WTC11 (cell line): ENCODE results near the gene RNF11.

Source experiments
- CBFB ChIP-seq: sonication (generic); formaldehyde crosslinking; IDR thresholded peaks from 2 replicates; pipeline ENCODE4 v1.8.1; 2022; ENCODE audit warnings: mild to moderate bottlenecking, low read depth, missing genetic modification reagents
- ELF4 ChIP-seq: sonication (generic); formaldehyde crosslinking; IDR thresholded peaks from 2 replicates; pipeline ENCODE4 v1.8.1; 2022; ENCODE audit warnings: low read depth, mild to moderate bottlenecking, moderate library complexity, missing genetic modification reagents
- ESRRA ChIP-seq: sonication (generic); formaldehyde crosslinking; IDR thresholded peaks from 2 replicates; pipeline ENCODE4 v1.8.1; 2022; ENCODE audit warnings: mild to moderate bottlenecking, missing genetic modification reagents, borderline replicate concordance
- ETV6 ChIP-seq: sonication (generic); formaldehyde crosslinking; IDR thresholded peaks from 2 replicates; pipeline ENCODE4 v1.8.1; 2022; ENCODE audit warnings: mild to moderate bottlenecking, missing genetic modification reagents
- JUN ChIP-seq: sonication (generic); formaldehyde crosslinking; IDR thresholded peaks from 2 replicates; pipeline ENCODE4 v1.8.0; 2023; ENCODE audit warnings: mild to moderate bottlenecking, missing genetic modification reagents
- NFE2L1 ChIP-seq: sonication (generic); formaldehyde crosslinking; IDR thresholded peaks from 2 replicates; pipeline ENCODE4 v1.8.1; 2023; ENCODE audit warnings: missing genetic modification reagents
- RORB ChIP-seq: fragments of 250-450 bp; sonication (Bioruptor Pico); IDR thresholded peaks from 2 replicates; pipeline ENCODE4 v1.9.0; 2021; ENCODE audit warnings: mild to moderate bottlenecking
- SP1 ChIP-seq: sonication (generic); formaldehyde crosslinking; conservative IDR thresholded peaks from 2 replicates; pipeline ENCODE4 v1.8.1; 2022; ENCODE audit warnings: missing genetic modification reagents
- TCF7 ChIP-seq: sonication (generic); formaldehyde crosslinking; IDR thresholded peaks from 2 replicates; pipeline ENCODE4 v1.8.0; 2022; ENCODE audit warnings: mild to moderate bottlenecking, low read depth, missing genetic modification reagents, moderate library complexity
- ZNF121 ChIP-seq: sonication (generic); formaldehyde crosslinking; IDR thresholded peaks from 2 replicates; pipeline ENCODE4 v1.8.0; 2023; ENCODE audit warnings: missing genetic modification reagents
- TF ChIP-seq, protein P1 (sequence below): fragments of 200-600 bp; IDR thresholded peaks from 2 replicates; pipeline ENCODE4 v1.8.0; 2022; ENCODE audit warnings: antibody characterized with exemption
- TF ChIP-seq, protein P2 (sequence below): fragments of 250-450 bp; sonication (Bioruptor Pico); IDR thresholded peaks from 2 replicates; pipeline ENCODE4 v1.9.0; 2021; ENCODE audit warnings: mild to moderate bottlenecking, borderline replicate concordance
- TF ChIP-seq, protein P3 (sequence below): sonication (generic); formaldehyde crosslinking; IDR thresholded peaks from 2 replicates; pipeline ENCODE4 v1.8.1; 2023; ENCODE audit warnings: mild to moderate bottlenecking, moderate library complexity, missing genetic modification reagents

DNA sequence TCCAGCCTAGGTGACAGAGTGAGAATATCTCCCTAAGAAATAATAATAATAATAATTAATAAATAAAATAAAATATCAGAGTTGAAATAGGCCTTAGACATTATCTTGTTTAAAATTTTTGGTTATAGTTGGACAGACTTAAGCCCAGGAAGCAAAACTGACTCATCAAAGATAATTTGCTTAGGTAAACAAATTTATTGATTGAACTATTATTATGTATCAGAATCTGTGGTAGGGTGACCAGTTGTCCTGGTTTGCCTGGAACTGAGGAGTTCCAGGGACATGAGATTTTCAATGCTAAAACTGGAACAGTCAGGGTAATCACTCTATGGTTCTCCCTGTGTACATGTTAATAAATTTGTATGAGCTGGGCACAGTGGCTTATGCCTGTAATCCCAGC, 47.8 kb upstream of the RNF11 start:
- TF ChIP-seq RORB (CRISPR knock-in tag) = no peak
- TF ChIP-seq, protein P1, sequence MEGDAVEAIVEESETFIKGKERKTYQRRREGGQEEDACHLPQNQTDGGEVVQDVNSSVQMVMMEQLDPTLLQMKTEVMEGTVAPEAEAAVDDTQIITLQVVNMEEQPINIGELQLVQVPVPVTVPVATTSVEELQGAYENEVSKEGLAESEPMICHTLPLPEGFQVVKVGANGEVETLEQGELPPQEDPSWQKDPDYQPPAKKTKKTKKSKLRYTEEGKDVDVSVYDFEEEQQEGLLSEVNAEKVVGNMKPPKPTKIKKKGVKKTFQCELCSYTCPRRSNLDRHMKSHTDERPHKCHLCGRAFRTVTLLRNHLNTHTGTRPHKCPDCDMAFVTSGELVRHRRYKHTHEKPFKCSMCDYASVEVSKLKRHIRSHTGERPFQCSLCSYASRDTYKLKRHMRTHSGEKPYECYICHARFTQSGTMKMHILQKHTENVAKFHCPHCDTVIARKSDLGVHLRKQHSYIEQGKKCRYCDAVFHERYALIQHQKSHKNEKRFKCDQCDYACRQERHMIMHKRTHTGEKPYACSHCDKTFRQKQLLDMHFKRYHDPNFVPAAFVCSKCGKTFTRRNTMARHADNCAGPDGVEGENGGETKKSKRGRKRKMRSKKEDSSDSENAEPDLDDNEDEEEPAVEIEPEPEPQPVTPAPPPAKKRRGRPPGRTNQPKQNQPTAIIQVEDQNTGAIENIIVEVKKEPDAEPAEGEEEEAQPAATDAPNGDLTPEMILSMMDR = no peak
- no peak for TF ChIP-seq JUN (CRISPR knock-in tag)
- TF ChIP-seq TCF7 (CRISPR knock-in tag) = no peak
- no peak for TF ChIP-seq ELF4 (CRISPR knock-in tag)
- TF ChIP-seq CBFB (CRISPR knock-in tag) = no peak
- no peak for TF ChIP-seq SP1 (CRISPR knock-in tag)
- TF ChIP-seq, protein P2, sequence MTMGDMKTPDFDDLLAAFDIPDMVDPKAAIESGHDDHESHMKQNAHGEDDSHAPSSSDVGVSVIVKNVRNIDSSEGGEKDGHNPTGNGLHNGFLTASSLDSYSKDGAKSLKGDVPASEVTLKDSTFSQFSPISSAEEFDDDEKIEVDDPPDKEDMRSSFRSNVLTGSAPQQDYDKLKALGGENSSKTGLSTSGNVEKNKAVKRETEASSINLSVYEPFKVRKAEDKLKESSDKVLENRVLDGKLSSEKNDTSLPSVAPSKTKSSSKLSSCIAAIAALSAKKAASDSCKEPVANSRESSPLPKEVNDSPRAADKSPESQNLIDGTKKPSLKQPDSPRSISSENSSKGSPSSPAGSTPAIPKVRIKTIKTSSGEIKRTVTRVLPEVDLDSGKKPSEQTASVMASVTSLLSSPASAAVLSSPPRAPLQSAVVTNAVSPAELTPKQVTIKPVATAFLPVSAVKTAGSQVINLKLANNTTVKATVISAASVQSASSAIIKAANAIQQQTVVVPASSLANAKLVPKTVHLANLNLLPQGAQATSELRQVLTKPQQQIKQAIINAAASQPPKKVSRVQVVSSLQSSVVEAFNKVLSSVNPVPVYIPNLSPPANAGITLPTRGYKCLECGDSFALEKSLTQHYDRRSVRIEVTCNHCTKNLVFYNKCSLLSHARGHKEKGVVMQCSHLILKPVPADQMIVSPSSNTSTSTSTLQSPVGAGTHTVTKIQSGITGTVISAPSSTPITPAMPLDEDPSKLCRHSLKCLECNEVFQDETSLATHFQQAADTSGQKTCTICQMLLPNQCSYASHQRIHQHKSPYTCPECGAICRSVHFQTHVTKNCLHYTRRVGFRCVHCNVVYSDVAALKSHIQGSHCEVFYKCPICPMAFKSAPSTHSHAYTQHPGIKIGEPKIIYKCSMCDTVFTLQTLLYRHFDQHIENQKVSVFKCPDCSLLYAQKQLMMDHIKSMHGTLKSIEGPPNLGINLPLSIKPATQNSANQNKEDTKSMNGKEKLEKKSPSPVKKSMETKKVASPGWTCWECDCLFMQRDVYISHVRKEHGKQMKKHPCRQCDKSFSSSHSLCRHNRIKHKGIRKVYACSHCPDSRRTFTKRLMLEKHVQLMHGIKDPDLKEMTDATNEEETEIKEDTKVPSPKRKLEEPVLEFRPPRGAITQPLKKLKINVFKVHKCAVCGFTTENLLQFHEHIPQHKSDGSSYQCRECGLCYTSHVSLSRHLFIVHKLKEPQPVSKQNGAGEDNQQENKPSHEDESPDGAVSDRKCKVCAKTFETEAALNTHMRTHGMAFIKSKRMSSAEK (CRISPR knock-in tag) = no peak
- no peak for TF ChIP-seq ESRRA (CRISPR knock-in tag)
- no peak for TF ChIP-seq ZNF121 (CRISPR knock-in tag)
- no peak for TF ChIP-seq NFE2L1 (CRISPR knock-in tag)
- TF ChIP-seq, protein P3, sequence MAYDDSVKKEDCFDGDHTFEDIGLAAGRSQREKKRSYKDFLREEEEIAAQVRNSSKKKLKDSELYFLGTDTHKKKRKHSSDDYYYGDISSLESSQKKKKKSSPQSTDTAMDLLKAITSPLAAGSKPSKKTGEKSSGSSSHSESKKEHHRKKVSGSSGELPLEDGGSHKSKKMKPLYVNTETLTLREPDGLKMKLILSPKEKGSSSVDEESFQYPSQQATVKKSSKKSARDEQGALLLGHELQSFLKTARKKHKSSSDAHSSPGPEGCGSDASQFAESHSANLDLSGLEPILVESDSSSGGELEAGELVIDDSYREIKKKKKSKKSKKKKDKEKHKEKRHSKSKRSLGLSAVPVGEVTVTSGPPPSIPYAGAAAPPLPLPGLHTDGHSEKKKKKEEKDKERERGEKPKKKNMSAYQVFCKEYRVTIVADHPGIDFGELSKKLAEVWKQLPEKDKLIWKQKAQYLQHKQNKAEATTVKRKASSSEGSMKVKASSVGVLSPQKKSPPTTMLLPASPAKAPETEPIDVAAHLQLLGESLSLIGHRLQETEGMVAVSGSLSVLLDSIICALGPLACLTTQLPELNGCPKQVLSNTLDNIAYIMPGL = no peak
- no peak for TF ChIP-seq ETV6 (CRISPR knock-in tag)
